ENCODE data around the gene USP17L30.
"Not testable (repeated sequence)": the region's sequence is repeated elsewhere in the genome, so short reads cannot be mapped to it uniquely, and the experiment has no call there.

Gene USP17L30, protein sequence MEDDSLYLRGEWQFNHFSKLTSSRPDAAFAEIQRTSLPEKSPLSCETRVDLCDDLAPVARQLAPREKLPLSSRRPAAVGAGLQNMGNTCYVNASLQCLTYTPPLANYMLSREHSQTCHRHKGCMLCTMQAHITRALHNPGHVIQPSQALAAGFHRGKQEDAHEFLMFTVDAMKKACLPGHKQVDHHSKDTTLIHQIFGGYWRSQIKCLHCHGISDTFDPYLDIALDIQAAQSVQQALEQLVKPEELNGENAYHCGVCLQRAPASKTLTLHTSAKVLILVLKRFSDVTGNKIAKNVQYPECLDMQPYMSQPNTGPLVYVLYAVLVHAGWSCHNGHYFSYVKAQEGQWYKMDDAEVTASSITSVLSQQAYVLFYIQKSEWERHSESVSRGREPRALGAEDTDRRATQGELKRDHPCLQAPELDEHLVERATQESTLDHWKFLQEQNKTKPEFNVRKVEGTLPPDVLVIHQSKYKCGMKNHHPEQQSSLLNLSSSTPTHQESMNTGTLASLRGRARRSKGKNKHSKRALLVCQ

DNA sequence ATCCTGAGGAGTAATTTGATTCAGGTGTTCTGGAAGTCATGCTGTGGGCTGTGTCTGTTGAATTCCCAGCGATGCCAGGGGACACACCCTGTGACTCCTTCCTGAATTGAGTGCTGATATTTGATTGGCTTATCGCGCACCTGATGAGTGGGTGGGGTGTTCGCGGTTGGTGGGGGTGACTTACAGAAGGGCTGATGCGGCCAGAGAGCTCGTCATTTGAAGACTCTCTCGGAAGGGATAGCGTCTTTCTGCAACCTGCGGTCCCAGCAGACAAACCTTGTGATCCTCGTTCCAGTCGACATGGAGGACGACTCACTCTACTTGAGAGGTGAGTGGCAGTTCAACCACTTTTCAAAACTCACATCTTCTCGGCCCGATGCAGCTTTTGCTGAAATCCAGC is at the start of gene USP17L30:
Gene USP17L30, plus strand, starts transcription at position 301 of the 400 bp plus-strand sequence. Its CDS starts 0 bp downstream, at position 301.
- not testable (repeated sequence) for DNase-seq

- not testable (repeated sequence) for DNase-seq
Observed at GRCh38 chr4:9324191-9324590, 38.7 kb upstream of the USP17L30 start.

GRCh38 chr4:9324865-9325264 is 38.1 kb upstream of the USP17L30 start, which contains the start of gene USP17L24:
TSS of gene USP17L24 (plus strand) at chr4:9325165. CDS start at chr4:9325165, 0 bp downstream.
- not testable (repeated sequence) for DNase-seq

DNA sequence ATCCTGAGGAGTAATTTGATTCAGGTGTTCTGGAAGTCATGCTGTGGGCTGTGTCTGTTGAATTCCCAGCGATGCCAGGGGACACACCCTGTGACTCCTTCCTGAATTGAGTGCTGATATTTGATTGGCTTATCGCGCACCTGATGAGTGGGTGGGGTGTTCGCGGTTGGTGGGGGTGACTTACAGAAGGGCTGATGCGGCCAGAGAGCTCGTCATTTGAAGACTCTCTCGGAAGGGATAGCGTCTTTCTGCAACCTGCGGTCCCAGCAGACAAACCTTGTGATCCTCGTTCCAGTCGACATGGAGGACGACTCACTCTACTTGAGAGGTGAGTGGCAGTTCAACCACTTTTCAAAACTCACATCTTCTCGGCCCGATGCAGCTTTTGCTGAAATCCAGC is 33.3 kb upstream of the USP17L30 start, which contains the start of gene USP17L25:
Gene USP17L25, plus strand, starts transcription at position 301 of the 400 bp plus-strand sequence. Its CDS starts 0 bp downstream, at position 301.
- DNase-seq, result not testable (repeated sequence)

GRCh38 chr4:9334358-9334757 is 28.6 kb upstream of the USP17L30 start, which contains the start of gene USP17L26:
TSS of gene USP17L26 (plus strand) at chr4:9334658. CDS start at chr4:9334658, 0 bp downstream.
- DNase-seq, result not testable (repeated sequence)

GRCh38 chr4:9339103-9339502 is 23.8 kb upstream of the USP17L30 start, which contains the start of gene USP17L5:
TSS of gene USP17L5 (plus strand) at chr4:9339403. CDS start at chr4:9339403, 0 bp downstream.
- DNase-seq, result not testable (repeated sequence)

- DNase-seq, result not testable (repeated sequence)
Observed at GRCh38 chr4:9343848-9344247, 19.1 kb upstream of the USP17L30 start, which contains the start of gene USP17L27. TSS of gene USP17L27 (plus strand) at chr4:9344148. CDS start at chr4:9344148, 0 bp downstream.

GRCh38 chr4:9348593-9348992 is 14.3 kb upstream of the USP17L30 start, which contains the start of gene USP17L28:
TSS of gene USP17L28 (plus strand) at chr4:9348893. CDS start at chr4:9348893, 0 bp downstream.
- not testable (repeated sequence) for DNase-seq

- not testable (repeated sequence) for DNase-seq
Observed at GRCh38 chr4:9350866-9351265, 12.1 kb upstream of the USP17L30 start.

GRCh38 chr4:9353338-9353737 is 9.6 kb upstream of the USP17L30 start, which contains the start of gene USP17L29:
TSS of gene USP17L29 (plus strand) at chr4:9353638. CDS start at chr4:9353638, 0 bp downstream.
- DNase-seq, result not testable (repeated sequence)

DNA sequence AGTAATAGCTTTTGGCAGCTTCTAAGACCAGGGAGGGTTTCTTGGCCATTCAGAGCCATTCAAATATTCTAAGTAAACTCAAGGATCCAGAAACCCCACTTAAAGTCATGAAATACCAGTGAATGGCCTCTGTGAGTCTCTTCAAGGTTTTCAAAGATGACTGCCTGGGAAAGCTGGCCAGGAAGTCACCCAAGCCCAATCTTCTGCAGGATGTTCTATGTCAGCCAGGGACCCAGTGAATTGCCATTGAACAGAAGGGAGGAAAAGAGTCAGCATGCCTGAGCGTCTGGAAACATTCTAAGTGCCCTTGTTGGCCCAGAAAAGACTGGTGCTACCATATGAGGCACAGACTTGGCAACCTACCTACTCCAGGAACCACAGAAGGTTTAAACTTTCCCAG is 17.0 kb downstream of the USP17L30 start:
- not testable (repeated sequence) for DNase-seq

GRCh38 chr4:9381012-9381534 is 18.1 kb downstream of the USP17L30 start:
- not testable (repeated sequence) for DNase-seq

- no peak for DNase-seq
Observed at GRCh38 chr4:9384126-9384525, 21.2 kb downstream of the USP17L30 start.

- DNase-seq, result not testable (repeated sequence)
Observed at GRCh38 chr4:9389001-9389400, 26.1 kb downstream of the USP17L30 start.

GRCh38 chr4:9405774-9406173 is 42.8 kb downstream of the USP17L30 start:
- DNase-seq, result not testable (repeated sequence)

- not testable (repeated sequence) for DNase-seq
Observed at GRCh38 chr4:9406491-9406890, 43.6 kb downstream of the USP17L30 start.

DNA sequence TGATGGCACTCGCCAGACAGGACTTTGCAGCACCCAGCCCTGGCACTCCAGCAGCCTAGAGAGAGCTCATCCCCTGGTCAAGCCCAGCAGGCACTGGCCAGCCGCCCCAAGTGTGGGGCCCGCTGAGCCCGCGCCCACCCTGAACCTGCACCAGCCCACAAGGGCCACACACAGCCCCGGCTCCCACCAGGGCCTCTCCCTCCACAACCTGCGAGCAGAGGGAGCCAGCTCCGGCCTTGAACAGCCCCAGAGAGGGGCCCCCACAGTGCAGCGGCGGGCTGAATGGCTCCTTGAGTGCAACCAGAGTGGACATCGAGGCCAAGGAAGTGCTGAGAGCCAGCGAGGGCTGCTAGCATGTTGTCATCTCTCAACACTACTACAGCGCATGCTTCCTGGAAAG is 46.9 kb downstream of the USP17L30 start:
- no peak for DNase-seq
